Kidney epithelial cell (primary cell): Measurements from ENCODE around the gene PSTK. TPM values are rescaled to one million over a fixed set of nuclear protein-coding genes. Genes with fewer than 3 reads are reported as not detected.
A peak's percentile ranks its signal among the peaks of the same experiment; 100 is the strongest.

Experiments used
- DNase-seq: peaks from one replicate; pipeline ENCODE4 v3.0.0-alpha.2; 2010; ENCODE audit warnings: low read depth
- H3K27me3 ChIP-seq: 2 replicates; pipeline ENCODE4 v1.6.0; 2011; ENCODE audit warnings: low read length; ENCODE audit not compliant: control insufficient read depth, insufficient read depth
- H3K36me3 ChIP-seq: 2 replicates; pipeline ENCODE4 v1.5.1; 2011; ENCODE audit warnings: low read length; ENCODE audit not compliant: control insufficient read depth, insufficient read depth
- H3K4me3 ChIP-seq: 2 replicates; pipeline ENCODE4 v1.5.1; 2011; ENCODE audit warnings: low read depth, mild to moderate bottlenecking, control low read depth, low read length
- total RNA-seq: library from RNA; depleted of rRNA; stranded (reverse); fragments of >200 nt; gene quantifications from 2 replicates; pipeline ENCODE4 v1.2.3, GENCODE V29; 2015
- TF ChIP-seq, protein P1 (sequence below): IDR thresholded peaks from 2 replicates; pipeline ENCODE4 v1.5.1; 2011; ENCODE audit warnings: mild to moderate bottlenecking, moderate library complexity, low read length, control low read depth, inconsistent platforms; ENCODE audit not compliant: insufficient read depth, poor library complexity, severe bottlenecking

PSTK gene
- total RNA-seq, 1 donor from 2014 or later = 11.4 TPM

DNA sequence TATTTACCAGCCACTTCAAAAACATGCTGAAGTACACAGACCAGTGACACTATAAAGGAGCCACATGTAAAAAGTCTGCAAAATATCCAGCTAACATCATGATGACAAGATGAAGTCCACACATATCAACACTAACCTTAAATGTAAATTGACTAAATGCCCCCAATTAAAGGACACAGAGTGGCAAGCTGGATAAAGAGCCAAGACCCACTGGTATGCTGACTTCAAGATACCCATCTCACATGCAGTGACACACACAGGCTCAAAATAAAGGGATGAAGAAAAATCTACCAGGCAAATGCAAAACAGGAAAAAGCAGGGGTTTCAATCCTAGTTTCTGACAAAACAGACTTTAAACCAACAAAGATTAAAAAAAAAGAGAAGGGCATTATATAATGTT is 13.3 kb upstream of the PSTK start:
- no peak for DNase-seq
- Histone ChIP-seq H3K4me3 (no peak overlapping the region), H3K27me3 (no peaks in the 10 kb centered on the region), H3K36me3 (no peaks in the 10 kb centered on the region)
- TF ChIP-seq, protein P1, sequence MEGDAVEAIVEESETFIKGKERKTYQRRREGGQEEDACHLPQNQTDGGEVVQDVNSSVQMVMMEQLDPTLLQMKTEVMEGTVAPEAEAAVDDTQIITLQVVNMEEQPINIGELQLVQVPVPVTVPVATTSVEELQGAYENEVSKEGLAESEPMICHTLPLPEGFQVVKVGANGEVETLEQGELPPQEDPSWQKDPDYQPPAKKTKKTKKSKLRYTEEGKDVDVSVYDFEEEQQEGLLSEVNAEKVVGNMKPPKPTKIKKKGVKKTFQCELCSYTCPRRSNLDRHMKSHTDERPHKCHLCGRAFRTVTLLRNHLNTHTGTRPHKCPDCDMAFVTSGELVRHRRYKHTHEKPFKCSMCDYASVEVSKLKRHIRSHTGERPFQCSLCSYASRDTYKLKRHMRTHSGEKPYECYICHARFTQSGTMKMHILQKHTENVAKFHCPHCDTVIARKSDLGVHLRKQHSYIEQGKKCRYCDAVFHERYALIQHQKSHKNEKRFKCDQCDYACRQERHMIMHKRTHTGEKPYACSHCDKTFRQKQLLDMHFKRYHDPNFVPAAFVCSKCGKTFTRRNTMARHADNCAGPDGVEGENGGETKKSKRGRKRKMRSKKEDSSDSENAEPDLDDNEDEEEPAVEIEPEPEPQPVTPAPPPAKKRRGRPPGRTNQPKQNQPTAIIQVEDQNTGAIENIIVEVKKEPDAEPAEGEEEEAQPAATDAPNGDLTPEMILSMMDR = no peak

DNA sequence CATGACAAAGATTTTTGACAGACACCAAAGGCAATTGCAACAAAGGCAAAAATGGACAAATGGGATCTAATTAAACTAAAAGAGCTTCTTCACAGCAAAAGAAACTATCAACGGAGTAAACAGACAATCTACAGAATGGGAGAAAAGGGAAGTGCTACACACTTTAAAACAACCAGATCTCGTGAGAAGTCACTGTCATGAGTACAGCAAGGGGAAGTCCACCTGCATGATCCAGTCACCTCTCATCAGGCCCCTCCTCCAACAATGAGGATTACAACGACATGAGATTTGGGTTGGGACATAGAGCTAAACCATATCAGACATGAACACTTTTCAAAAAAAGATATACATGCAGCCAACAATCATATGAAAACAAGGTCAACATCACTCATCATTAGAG is 11.5 kb upstream of the PSTK start:
- TF ChIP-seq, protein P1 = no peak
- no peak overlapping the region for H3K4me3 ChIP-seq
- H3K27me3 ChIP-seq = no peaks in the 10 kb centered on the region
- DNase-seq = no peak
- no peaks in the 10 kb centered on the region for H3K36me3 ChIP-seq

DNA sequence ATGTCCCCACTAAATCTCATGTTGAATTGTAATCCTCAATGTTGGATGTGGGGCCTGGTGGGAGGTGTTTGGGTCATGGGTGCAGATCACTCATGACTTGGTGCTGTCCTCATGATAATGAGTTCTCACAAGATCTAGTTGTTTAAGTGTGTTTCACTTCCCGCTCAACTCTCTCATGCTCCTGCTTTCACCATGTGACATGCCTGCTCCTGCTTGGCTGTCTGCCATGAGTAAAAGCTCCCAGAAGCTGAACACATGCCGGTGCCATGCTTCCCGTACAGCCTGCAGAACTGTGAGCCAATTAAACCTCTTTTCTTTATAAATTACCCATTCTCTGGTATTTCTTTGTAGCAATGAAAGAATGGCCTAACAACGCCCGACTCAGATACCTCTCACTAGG is 6.2 kb upstream of the PSTK start:
- no peak for DNase-seq
- Histone ChIP-seq H3K4me3 (no peak overlapping the region), H3K27me3 (no peaks in the 10 kb centered on the region), H3K36me3 (no peaks in the 10 kb centered on the region)
- TF ChIP-seq, protein P1 = no peak

DNA sequence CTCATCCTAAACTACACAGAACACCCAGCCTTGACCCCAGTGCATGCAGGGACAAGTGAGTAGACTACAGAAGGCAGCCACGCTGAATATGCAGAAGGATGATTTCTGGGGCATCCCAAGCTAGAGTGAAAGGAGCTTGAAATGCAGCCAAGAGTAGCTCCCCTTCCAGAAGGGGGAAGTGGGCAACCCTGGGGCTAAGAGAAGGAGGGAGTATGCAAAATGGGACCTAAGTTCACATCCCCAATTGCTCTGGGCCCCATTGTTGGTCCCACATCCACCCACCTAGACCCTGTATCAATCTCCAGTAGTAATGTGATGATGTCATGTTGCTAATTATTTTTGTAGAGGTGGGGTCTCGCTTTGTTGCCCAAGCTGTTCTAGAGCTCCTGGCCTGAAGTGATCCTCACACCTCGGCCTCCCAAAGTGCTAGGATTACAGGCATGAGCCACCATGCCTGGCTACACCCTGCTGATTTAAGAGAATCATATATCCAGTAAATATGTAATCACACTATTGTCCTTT is 5.6 kb upstream of the PSTK start:
- DNase-seq = no peak
- Histone ChIP-seq H3K4me3 (no peak overlapping the region), H3K36me3 (no peaks in the 10 kb centered on the region), H3K27me3 (no peaks in the 10 kb centered on the region)
- TF ChIP-seq, protein P1 = no peak

DNA sequence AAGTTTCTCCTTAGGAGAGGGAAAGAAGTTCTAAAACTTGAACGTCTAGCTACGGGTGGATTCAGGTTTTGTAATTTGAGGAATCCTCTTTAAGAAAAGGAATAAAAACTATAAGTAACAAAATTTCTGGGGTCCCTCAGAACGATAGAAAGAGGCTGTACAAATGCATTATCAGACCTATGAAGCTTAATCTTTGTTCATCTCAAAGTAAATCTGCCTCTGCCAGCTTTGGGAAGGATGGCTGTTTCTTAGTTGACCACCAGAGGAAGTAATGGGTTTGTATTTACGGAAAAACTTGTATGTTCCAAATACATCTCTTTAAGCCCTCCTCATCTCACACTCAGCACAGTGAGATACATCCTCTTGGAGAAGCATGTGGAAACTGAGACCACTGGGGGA is 864 bp downstream of the PSTK start:
- Histone ChIP-seq H3K36me3 (no peaks in the 10 kb centered on the region), H3K4me3 (peak overlapping the region; percentile 67), H3K27me3 (no peaks in the 10 kb centered on the region)
- DNase-seq = no peak
- TF ChIP-seq, protein P1 = peak; percentile 38

DNA sequence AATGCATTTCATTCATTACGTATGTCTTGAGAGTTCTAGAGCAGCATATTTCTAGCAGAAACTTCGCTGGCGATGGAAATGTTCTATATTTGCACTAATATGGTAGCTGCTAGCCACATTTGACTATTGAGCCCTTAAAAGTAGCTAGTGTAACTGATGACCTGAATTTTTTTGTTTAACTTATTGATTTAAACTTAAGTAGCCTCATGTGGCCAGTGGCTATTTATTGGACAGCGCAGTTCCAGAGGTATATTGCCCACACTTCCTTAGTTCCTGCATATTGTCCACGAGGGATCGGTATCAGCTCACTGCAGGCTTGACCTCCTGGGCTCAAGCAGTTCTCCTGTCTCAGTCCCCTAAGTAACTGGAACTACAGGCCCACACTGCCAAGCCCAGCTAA is 3.7 kb downstream of the PSTK start:
- TF ChIP-seq, protein P1 = no peak
- Histone ChIP-seq H3K27me3 (no peaks in the 10 kb centered on the region), H3K36me3 (no peaks in the 10 kb centered on the region), H3K4me3 (no peak overlapping the region)
- no peak for DNase-seq
